ENCODE results near the gene HES6.

HES6 gene

GRCh38 chr2:238231251-238231793 is 8.5 kb downstream of the HES6 start:
- DNase-seq: peak; percentile 32

GRCh38 chr2:238230699-238231098 is 9.1 kb downstream of the HES6 start:
- no peak for DNase-seq

GRCh38 chr2:238228700-238229099 is 11.1 kb downstream of the HES6 start:
- no peak for DNase-seq

GRCh38 chr2:238227587-238228032 is 12.2 kb downstream of the HES6 start:
- no peak for DNase-seq

- DNase-seq: no peak
Observed at GRCh38 chr2:238226698-238227586, 12.9 kb downstream of the HES6 start.

- no peak for DNase-seq
Observed at GRCh38 chr2:238225911-238226697, 13.7 kb downstream of the HES6 start.

GRCh38 chr2:238225121-238225520 is 14.7 kb downstream of the HES6 start:
- no peak for DNase-seq

GRCh38 chr2:238224356-238225035 is 15.3 kb downstream of the HES6 start:
- DNase-seq: no peak

GRCh38 chr2:238220892-238221521 is 18.8 kb downstream of the HES6 start:
- no peak for DNase-seq

GRCh38 chr2:238220274-238220891 is 19.5 kb downstream of the HES6 start:
- DNase-seq: no peak

- DNase-seq: no peak
Observed at GRCh38 chr2:238216651-238217184, 23.1 kb downstream of the HES6 start.

GRCh38 chr2:238207006-238207405 is 32.8 kb downstream of the HES6 start:
- DNase-seq: no peak

- no peak for DNase-seq
Observed at GRCh38 chr2:238203973-238204683, 35.7 kb downstream of the HES6 start.

- peak; percentile 48 for DNase-seq
Observed at GRCh38 chr2:238203094-238203972, 36.5 kb downstream of the HES6 start, which contains the start of gene ILKAP. Gene ILKAP (minus strand): TSS chr2:238203695. CDS start chr2:238203553, 142 bp downstream.

GRCh38 chr2:238202326-238203093 is 37.3 kb downstream of the HES6 start:
- no peak for DNase-seq

- DNase-seq: no peak
Observed at GRCh38 chr2:238190445-238190844, 49.4 kb downstream of the HES6 start.
